Activated naive CD4-positive, alpha-beta T cell treated with anti-CD3 and anti-CD28 coated beads, Interleukin-2, amount 10 ng/mL, durations not matched to agents 7 days and 5 days (primary cell): ENCODE results near the gene LGALS4.
"Not testable (repeated sequence)": the region's sequence is repeated elsewhere in the genome, so short reads cannot be mapped to it uniquely, and the experiment has no call there.

Experiments
- CTCF ChIA-PET: fragments of 350-600 bp; sonication (Branson Sonifier 250); formaldehyde crosslinking; loops from one replicate; lab custom pipeline; 2021; ENCODE audit warnings: antibody characterized with exemption; lab: Charles Lee
- DNase-seq: peaks from one replicate; pipeline ENCODE4 v3.0.0-alpha.2; 2020
- H3K27ac Mint-ChIP-seq: one replicate; pipeline ENCODE4 v1.8.0; 2021; ENCODE audit warnings: mild to moderate bottlenecking, moderate library complexity, mixed read lengths
- H3K27me3 Mint-ChIP-seq: one replicate; pipeline ENCODE4 v1.8.0; 2021; ENCODE audit warnings: mild to moderate bottlenecking, mixed read lengths
- H3K36me3 Mint-ChIP-seq: one replicate; pipeline ENCODE4 v1.8.0; 2021; ENCODE audit warnings: mixed read lengths
- H3K4me1 Mint-ChIP-seq: one replicate; pipeline ENCODE4 v1.8.0; 2021; ENCODE audit warnings: mixed read lengths
- H3K4me3 Mint-ChIP-seq: one replicate; pipeline ENCODE4 v1.8.0; 2021; ENCODE audit warnings: mild to moderate bottlenecking, moderate library complexity, mixed read lengths
- H3K9me3 Mint-ChIP-seq: one replicate; pipeline ENCODE4 v1.8.0; 2021; ENCODE audit warnings: mixed read lengths

Gene LGALS4, protein sequence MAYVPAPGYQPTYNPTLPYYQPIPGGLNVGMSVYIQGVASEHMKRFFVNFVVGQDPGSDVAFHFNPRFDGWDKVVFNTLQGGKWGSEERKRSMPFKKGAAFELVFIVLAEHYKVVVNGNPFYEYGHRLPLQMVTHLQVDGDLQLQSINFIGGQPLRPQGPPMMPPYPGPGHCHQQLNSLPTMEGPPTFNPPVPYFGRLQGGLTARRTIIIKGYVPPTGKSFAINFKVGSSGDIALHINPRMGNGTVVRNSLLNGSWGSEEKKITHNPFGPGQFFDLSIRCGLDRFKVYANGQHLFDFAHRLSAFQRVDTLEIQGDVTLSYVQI

DNA sequence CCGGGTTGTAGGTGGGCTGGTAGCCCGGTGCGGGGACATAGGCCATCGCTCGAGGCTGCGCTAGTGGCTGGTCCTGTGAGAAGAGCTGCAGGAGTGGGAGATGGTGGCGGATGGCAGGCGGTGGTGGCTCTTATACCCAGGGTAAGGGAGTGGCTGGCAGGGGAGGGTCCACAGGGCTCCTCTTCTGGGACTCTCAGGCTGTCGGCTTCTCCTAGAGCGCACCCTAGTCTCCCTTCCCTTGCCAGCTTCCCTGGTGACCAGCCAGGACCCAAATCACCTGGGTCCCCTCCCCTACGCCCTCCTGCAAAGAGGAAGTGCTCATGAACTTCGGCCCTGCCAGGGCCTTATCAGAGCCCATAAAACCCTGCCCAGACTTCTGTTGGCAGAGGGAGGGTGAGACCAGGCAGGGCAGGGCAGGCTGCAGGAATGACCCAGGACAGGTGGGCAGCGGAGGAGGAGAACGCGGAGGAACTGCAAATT is at the start of gene LGALS4:
TSS of gene LGALS4 (minus strand) at position 105 of the 480 bp plus-strand sequence. CDS start at position 46, 59 bp downstream.
- H3K4me3 Mint-ChIP-seq = no peak within 1 kb of the TSS
- no peak for DNase-seq
- no peak within 1 kb of the TSS for H3K27ac Mint-ChIP-seq
- H3K4me1 Mint-ChIP-seq = no peaks in the 10 kb centered on the region
- CTCF ChIA-PET = no interaction called here
- H3K9me3 Mint-ChIP-seq = no peaks in the 10 kb centered on the region
- H3K27me3 Mint-ChIP-seq = no peaks in the 10 kb centered on the region
- H3K36me3 Mint-ChIP-seq = peaks cover 15% of the 10 kb centered on the region

DNA sequence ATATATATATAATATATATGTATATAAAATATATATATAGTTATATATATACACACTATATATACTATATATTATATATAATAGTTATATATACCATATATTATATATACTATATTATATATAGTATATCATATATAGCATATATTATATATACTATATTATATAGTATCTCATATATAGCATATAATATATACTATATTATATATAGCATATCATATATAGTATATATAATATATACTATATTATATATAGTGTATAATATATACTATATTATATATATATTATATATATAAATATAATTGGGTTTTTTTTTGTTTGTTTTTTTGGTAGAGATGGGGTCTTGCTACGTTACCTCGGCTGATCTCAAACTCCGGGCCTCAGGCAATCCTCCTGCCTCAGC is 48.6 kb upstream of the LGALS4 start:
- H3K4me1 Mint-ChIP-seq = peaks cover 55% of the 10 kb centered on the region
- peaks cover 1% of the 10 kb centered on the region for H3K27me3 Mint-ChIP-seq
- no peak for DNase-seq
- CTCF ChIA-PET = interaction anchor here (1.3 kb wide), 1 partner anchor 8 kb away, joined by 3 read pairs; no protein-coding TSS in a partner anchor
- H3K36me3 Mint-ChIP-seq = peaks cover 21% of the 10 kb centered on the region
- H3K4me3 Mint-ChIP-seq = no peak overlapping the region
- no peak overlapping the region for H3K27ac Mint-ChIP-seq
- peaks cover 6% of the 10 kb centered on the region for H3K9me3 Mint-ChIP-seq

DNA sequence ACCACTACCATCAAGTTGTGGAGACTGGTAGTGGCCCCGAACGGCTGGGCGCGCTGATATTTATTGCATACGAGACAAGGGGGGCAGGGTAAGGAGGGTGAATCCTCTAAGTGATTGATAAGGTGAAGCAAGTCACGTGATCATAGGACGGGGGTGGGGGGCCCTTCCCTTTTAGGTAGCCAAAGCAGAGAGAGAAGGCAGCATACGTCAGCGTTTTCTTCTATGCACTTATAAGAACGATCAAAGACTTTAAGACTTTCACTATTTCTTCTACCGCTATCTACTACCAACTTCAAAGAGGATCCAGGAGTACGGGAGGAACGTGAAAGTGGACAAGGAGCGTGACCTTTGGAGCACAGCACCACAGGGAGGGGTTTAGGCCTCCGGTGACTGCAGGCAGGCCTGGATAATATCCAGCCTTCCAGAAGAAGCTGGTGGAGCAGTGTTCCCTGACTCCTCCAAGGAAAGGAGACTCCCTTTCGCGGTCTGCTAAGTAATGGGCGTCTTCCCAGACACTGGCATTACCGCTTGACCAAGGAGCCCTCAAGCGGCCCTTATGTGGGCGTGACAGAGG is 47.0 kb upstream of the LGALS4 start:
- H3K4me1 Mint-ChIP-seq = peaks cover 43% of the 10 kb centered on the region
- H3K9me3 Mint-ChIP-seq, DNase-seq: not testable (repeated sequence)

DNA sequence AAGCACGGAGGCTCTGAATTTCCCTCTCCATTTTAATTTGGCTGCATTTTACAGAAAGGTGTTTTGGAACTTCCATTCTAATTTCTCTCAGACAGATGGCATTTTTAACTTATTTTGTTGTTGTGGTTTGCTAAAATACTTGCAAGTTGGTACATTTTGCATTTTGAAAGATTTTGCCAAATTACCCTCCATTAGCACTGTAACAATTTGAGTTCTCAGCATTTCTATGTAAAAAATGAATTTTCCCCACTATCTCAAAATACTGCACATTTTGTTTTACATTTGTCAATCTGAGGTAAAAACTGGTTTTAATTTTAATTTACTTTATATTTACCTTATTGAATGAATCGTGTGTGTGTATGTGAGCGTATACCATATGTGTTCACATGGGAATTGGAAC is 44.1 kb upstream of the LGALS4 start:
- H3K36me3 Mint-ChIP-seq = no peaks in the 10 kb centered on the region
- peaks cover 6% of the 10 kb centered on the region for H3K27me3 Mint-ChIP-seq
- peak overlapping the region; percentile 84 for H3K27ac Mint-ChIP-seq
- DNase-seq = no peak
- no peak overlapping the region for H3K4me3 Mint-ChIP-seq
- CTCF ChIA-PET = interaction anchor here (0.6 to 2.6 kb wide), 4 partner anchors 13 to 74 kb away, joined by 3 to 10 read pairs (median 3); partner anchors contain the start of genes MRPS12 and SARS2
- H3K9me3 Mint-ChIP-seq = no peaks in the 10 kb centered on the region
- peaks cover 38% of the 10 kb centered on the region for H3K4me1 Mint-ChIP-seq

More for the DNA sequence above, 47.0 kb upstream of the LGALS4 start:
- H3K27me3 Mint-ChIP-seq, H3K4me3 Mint-ChIP-seq, CTCF ChIA-PET, H3K36me3 Mint-ChIP-seq, H3K27ac Mint-ChIP-seq: not testable (repeated sequence)

DNA sequence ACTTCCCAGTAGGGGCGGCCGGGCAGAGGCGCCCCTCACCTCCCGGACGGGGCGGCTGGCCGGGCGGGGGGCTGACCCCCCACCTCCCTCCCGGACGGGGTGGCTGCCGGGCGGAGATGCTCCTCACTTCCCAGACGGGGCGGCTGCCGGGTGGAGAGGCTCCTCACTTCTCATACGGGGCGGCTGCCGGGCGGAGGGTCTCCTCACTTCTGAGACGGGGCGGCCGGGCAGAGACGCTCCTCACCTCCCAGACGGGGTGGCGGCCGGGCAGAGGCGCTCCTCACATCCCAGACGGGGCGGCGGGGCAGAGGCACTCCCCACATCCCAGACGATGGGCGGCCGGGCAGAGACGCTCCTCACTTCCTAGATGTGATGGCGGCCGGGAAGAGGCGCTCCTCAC is 43.0 kb upstream of the LGALS4 start:
- CTCF ChIA-PET, DNase-seq, H3K27ac Mint-ChIP-seq, H3K9me3 Mint-ChIP-seq, H3K27me3 Mint-ChIP-seq, H3K36me3 Mint-ChIP-seq, H3K4me3 Mint-ChIP-seq: not testable (repeated sequence)
- peaks cover 40% of the 10 kb centered on the region for H3K4me1 Mint-ChIP-seq

DNA sequence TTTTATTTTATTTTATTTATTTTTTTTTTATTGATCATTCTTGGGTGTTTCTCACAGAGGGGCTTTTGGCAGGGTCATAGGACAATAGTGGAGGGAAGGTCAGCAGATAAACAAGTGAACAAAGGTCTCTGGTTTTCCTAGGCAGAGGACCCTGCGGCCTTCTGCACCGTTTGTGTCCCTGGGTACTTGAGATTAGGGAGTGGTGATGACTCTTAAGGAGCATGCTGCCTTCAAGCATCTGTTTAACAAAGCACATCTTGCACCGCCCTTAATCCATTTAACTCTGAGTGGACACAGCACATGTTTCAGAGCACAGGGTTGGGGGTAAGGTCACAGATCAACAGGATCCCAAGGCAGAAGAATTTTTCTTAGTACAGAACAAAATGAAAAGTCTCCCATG is 42.2 kb upstream of the LGALS4 start:
- H3K36me3 Mint-ChIP-seq, H3K27me3 Mint-ChIP-seq, DNase-seq, CTCF ChIA-PET, H3K27ac Mint-ChIP-seq, H3K4me3 Mint-ChIP-seq, H3K9me3 Mint-ChIP-seq: not testable (repeated sequence)
- peaks cover 42% of the 10 kb centered on the region for H3K4me1 Mint-ChIP-seq

DNA sequence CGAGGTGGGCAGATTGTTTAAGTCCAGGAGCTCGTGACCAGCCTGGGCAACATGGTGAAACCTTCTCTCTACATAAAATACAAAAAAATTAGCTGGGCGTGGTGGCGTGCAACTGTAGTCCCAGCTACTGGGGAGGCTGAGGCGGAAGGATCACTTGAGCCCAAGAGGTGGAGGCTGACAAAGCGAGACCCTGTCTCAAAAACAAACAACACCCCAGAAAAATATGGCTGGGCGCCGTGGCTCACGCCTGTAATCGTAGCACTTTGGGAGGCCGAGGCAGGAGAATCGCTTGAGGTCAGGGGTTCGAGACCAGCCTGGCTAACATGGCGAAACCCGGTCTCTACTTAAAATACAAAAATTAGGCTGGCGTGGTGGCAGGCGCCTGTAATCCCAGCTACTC is 40.5 kb upstream of the LGALS4 start:
- Mint-ChIP-seq H3K36me3 (peaks cover 10% of the 10 kb centered on the region), H3K9me3 (no peaks in the 10 kb centered on the region), H3K27ac (peak overlapping the region; percentile 95), H3K4me3 (peak overlapping the region; percentile 91), H3K4me1 (peaks cover 51% of the 10 kb centered on the region), H3K27me3 (peaks cover 14% of the 10 kb centered on the region)
- DNase-seq = no peak
- CTCF ChIA-PET = interaction anchor here (0.9 to 2.7 kb wide), 6 partner anchors 8 to 77 kb away, joined by 3 to 8 read pairs (median 4); partner anchors contain the start of genes MRPS12 and SARS2

DNA sequence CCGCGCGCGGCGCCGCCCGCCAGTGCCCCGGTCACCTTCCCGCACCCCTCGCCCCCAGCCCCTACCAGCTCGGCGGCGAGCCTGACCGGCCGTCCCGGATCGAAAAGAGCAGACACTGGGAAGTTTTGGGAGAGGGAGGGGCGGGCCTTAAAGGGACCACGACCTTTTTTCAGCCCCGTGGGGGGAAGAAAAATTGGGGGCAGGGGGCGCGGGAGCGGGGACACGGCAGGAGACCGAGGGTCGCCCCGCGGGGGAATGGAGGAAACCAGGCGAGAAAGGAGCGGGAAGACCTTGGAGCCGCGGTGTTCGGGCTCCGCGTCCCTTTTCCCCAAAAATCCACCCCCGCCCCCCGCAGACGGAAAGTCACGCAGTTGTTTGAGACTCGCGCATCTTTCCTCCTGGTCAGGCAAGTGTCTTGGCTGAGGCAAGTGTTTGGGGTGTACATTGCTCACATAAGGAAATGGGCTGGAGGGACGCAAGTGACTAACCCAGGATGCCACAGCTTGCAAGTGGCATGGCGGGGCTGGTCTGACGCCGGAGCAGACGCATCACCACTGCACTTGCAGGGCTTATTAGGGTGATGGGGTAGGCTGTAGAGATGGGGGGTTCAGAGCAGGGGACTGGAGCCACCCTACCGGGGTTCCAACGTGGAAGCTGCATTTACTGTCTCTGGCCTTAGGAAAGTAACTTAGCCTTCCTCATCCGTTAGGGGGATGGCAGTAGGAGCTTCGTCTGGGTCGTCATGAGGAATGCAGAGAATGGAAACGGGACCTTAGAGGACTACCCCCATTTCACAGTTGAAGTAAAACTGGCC is 39.7 kb upstream of the LGALS4 start:
- Mint-ChIP-seq H3K4me3 (peak overlapping the region; percentile 91), H3K27ac (peak overlapping the region; percentile 95), H3K4me1 (peaks cover 51% of the 10 kb centered on the region), H3K36me3 (peaks cover 17% of the 10 kb centered on the region), H3K9me3 (no peaks in the 10 kb centered on the region), H3K27me3 (peaks cover 14% of the 10 kb centered on the region)
- CTCF ChIA-PET = interaction anchor here (0.9 to 2.7 kb wide), 6 partner anchors 9 to 78 kb away, joined by 3 to 8 read pairs (median 4); partner anchors contain the start of genes MRPS12 and SARS2
- peak; percentile 68 for DNase-seq

DNA sequence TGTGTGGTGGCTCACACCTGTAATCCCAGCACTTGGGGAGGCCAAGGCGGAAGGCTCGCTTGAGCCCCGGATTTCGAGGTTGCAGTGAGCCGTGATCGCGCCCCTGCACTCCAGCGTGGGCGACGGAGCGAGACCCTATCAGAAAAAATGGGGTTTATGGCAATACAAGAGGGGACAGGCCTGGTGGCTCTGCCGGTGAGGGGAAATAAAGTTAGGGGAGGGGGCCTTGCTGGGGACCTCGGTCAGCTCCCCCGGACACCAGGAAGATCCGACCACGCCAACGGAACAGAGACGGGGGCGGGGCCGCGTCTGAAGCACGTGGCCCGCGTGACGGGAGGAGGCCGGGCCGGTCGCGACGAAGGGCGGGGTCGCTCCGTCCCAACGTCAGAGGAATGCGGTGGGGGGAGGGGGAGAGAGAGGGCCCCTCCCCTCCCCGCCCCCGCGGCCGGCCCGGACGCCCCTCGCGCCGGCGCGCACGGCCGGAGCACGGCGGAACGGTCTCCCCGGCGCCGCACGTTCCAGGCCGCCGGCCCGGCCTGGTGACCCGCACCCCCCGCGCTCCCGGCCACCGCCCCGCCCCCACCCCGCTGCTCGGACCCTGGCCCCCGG is 39.0 kb upstream of the LGALS4 start:
- Mint-ChIP-seq H3K27me3 (peaks cover 14% of the 10 kb centered on the region), H3K4me1 (peaks cover 51% of the 10 kb centered on the region), H3K27ac (peak overlapping the region; percentile 100), H3K36me3 (peaks cover 24% of the 10 kb centered on the region), H3K9me3 (no peaks in the 10 kb centered on the region), H3K4me3 (peak overlapping the region; percentile 92)
- DNase-seq = peak; percentile 94
- CTCF ChIA-PET = interaction anchor here (1.0 to 2.7 kb wide), 3 partner anchors 18 to 82 kb away, joined by 3 to 8 read pairs (median 3); no protein-coding TSS in a partner anchor

DNA sequence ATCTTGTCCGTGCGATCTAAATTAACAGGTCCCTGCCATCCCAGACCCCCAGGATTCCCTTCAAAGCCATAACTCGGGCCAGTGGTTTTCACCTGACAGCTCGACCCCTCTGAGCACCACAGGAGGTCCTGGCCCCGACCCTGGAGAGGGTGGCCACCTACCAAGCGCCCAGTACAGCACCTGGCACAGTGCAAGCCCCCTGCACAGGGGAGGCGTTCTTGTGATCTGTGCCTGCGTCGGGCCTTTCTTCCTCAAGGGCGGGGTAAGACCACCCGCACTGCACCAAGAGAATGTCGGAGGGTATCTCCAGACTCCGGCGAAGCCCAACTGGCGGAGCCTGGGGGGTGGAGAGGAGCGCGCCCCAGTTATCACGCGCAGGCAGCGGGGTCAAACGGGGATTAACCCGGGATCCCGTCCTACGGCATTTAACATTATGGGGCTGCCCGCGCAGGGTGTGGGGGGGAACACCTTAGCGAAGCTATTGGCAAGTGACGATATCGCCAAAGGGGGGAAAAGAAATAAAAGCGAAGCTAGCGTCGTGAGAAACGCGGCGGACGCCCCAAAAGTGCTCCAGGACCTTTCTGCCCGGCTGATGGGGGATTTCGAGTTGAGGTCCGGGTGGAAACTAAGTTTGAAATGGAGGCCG is 38.4 kb upstream of the LGALS4 start:
- peak; percentile 47 for DNase-seq
- no peaks in the 10 kb centered on the region for H3K9me3 Mint-ChIP-seq
- H3K27ac Mint-ChIP-seq = peak overlapping the region; percentile 100
- CTCF ChIA-PET = interaction anchor here (1.0 to 2.7 kb wide), 3 partner anchors 18 to 81 kb away, joined by 3 to 8 read pairs (median 3); no protein-coding TSS in a partner anchor
- peaks cover 48% of the 10 kb centered on the region for H3K4me1 Mint-ChIP-seq
- H3K36me3 Mint-ChIP-seq = peaks cover 28% of the 10 kb centered on the region
- peaks cover 9% of the 10 kb centered on the region for H3K27me3 Mint-ChIP-seq
- peak overlapping the region; percentile 92 for H3K4me3 Mint-ChIP-seq

DNA sequence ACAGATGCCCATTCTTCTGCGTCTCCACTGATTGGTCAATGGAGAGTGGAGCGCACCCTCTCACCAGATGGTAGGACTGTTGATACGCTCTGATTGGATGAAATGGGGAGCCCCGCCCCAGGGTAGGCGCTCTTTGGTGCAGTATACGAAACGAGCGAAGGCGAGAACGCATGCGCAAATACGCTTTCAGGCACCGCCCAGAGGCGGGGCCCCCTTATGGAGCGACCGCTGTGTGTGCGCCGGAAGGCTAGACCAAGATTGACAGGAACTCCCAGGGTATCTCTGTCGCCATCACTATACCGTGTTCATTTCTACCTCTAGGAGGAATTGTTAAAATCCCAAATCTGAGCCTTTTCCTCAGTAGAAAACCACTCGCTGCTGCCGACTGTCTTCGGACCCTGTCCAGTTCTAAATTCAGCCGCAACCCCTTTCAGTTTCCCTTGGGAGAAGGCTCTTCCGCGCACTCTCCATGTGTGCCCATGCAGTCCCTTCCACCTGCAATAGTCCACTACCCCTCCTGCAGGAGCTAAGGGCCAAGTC is 37.8 kb upstream of the LGALS4 start:
- CTCF ChIA-PET = interaction anchor here (1.0 to 1.4 kb wide), 2 partner anchors 37 to 81 kb away, joined by 3 read pairs; no protein-coding TSS in a partner anchor
- Mint-ChIP-seq H3K4me3 (peak overlapping the region; percentile 92), H3K9me3 (no peaks in the 10 kb centered on the region), H3K27me3 (peaks cover 8% of the 10 kb centered on the region), H3K27ac (peak overlapping the region; percentile 100), H3K4me1 (peaks cover 54% of the 10 kb centered on the region), H3K36me3 (peaks cover 34% of the 10 kb centered on the region)
- peak; percentile 99 for DNase-seq

DNA sequence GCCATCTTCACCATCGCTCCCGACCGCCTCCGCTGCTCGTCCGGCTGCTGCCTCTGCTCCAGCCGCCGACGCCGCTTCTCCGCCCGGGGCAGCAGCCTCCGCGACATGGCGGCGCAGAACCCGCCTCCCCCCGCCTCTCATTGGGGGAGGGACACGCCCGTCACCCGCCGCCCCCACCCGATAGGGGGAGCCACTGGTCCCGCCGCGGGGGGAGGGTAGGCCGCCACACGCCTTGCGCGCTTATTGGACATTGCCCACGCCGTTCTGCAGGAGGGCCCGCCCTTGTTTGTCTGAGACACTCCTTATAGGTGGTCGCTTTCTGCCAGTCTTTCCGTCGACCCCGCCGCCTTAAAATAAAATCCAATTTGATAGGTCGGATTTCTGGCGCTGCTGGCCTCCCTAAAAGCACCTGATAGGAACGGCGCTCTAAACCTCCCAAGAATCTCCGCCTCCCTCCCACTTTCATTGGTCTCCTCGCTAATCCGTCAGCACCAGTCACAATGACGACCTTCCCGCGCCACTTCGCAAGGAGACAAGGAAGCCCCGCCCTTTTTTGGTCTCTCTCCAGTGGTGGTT is 37.2 kb upstream of the LGALS4 start, which contains the start of gene HNRNPL:
TSS of gene HNRNPL (minus strand) at position 127 of the 576 bp plus-strand sequence. CDS start at position 107, 20 bp downstream.
- CTCF ChIA-PET = interaction anchor here (1.2 to 1.9 kb wide), 2 partner anchors 19 to 38 kb away, joined by 5 to 9 read pairs; no protein-coding TSS in a partner anchor
- peak; percentile 99 for DNase-seq
- Mint-ChIP-seq H3K9me3 (no peaks in the 10 kb centered on the region), H3K4me1 (peaks cover 58% of the 10 kb centered on the region), H3K4me3 (peak within 1 kb of the TSS; percentile 92), H3K27me3 (peaks cover 8% of the 10 kb centered on the region), H3K36me3 (peaks cover 38% of the 10 kb centered on the region), H3K27ac (peak within 1 kb of the TSS; percentile 100)
